22Rv1 (cell line): ENCODE data around the gene SYVN1.

Source experiments
- CTCF ChIP-seq: fragments of 450-650 bp; IDR thresholded peaks from 2 replicates; pipeline ENCODE4 v1.5.1; 2017; ENCODE audit warnings: mild to moderate bottlenecking
- ZFX ChIP-seq: fragments of 450-650 bp; IDR thresholded peaks from 2 replicates; pipeline ENCODE4 v1.6.1; 2017; ENCODE audit warnings: antibody characterized with exemption, borderline replicate concordance

- TF ChIP-seq CTCF (no peak), ZFX (no peak)
Measured at GRCh38 chr11:65084598-65085375, 49.5 kb downstream of the SYVN1 start.
